ENCODE measurements around the gene PPP2R2C.

DNA sequence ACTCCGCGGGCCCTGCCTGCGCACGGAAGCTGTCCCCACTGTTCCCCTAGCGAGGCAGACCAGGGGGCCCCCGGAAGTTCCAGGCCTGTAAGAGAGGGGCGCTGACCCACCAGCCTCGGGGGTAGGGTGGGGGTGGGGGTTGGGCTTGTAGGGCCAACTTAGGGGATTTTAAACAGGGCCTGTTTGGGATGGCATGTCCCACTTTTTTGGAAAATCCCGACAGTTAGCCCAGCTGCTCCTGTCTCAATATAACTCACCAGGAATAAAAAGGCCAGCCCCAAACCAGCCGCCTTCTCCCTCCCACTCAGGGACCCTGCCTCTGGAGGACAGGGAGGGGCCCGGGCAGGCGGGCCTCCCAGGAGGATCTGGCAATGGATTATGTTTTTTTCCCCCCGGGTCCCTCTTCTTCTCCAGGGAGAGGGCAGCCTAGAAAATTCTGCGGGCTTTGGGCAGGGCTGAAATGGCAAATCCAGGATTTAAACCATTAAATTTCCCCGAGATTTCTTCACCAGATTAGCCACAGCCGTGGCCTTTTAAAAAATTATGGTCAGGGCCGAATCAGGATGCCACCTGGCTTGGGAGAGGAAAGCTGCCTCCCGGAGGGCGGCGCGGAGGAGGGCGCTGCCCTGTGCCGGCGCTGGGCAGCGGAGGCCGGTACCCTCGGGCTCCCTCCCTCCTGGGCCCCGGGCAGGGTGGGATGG is 957 bp downstream of the PPP2R2C start:
- no peak for TF ChIP-seq POLR2A (IDR thresholded peaks at IDR 0.05; ENCODE audit: low read depth)
- no peak for TF ChIP-seq POLR2AphosphoS5 (IDR thresholded peaks at IDR 0.05)
- TF ChIP-seq, protein P1, sequence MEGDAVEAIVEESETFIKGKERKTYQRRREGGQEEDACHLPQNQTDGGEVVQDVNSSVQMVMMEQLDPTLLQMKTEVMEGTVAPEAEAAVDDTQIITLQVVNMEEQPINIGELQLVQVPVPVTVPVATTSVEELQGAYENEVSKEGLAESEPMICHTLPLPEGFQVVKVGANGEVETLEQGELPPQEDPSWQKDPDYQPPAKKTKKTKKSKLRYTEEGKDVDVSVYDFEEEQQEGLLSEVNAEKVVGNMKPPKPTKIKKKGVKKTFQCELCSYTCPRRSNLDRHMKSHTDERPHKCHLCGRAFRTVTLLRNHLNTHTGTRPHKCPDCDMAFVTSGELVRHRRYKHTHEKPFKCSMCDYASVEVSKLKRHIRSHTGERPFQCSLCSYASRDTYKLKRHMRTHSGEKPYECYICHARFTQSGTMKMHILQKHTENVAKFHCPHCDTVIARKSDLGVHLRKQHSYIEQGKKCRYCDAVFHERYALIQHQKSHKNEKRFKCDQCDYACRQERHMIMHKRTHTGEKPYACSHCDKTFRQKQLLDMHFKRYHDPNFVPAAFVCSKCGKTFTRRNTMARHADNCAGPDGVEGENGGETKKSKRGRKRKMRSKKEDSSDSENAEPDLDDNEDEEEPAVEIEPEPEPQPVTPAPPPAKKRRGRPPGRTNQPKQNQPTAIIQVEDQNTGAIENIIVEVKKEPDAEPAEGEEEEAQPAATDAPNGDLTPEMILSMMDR (IDR thresholded peaks at IDR 0.05) = no peak
